T-helper 17 cell (primary cell): ENCODE measurements around the gene TSR3. TPM values are rescaled to one million over a fixed set of nuclear protein-coding genes. Genes with fewer than 3 reads are reported as not detected.
A peak's percentile ranks its signal among the peaks of the same experiment; 100 is the strongest.

Experiments used
- ATAC-seq: fragments of 150-1000 bp; cut with Tn5 transposase; 2 replicates; pipeline ENCODE4 v1.10.0; 2021; ENCODE audit warnings: mild to moderate bottlenecking, moderate library complexity
- DNase-seq, 3 donors: peaks; one replicate each; pipeline versions ENCODE4 v3.0.0 to v3.0.0-alpha.2; 2020 to 2021
- H3K9me3 ChIP-seq: one replicate; pipeline ENCODE4 v1.7.0; 2013; ENCODE audit warnings: low read length, mild to moderate bottlenecking; ENCODE audit not compliant: control insufficient read depth, poor library complexity, severe bottlenecking
- H3K27ac Mint-ChIP-seq: one replicate; pipeline ENCODE4 v1.8.0; 2022; ENCODE audit warnings: mild to moderate bottlenecking, moderate library complexity, mixed read lengths
- H3K27me3 Mint-ChIP-seq: one replicate; pipeline ENCODE4 v1.8.0; 2022; ENCODE audit warnings: mixed read lengths
- H3K36me3 Mint-ChIP-seq: one replicate; pipeline ENCODE4 v1.8.0; 2022; ENCODE audit warnings: low read depth, mixed read lengths
- H3K4me1 Mint-ChIP-seq: one replicate; pipeline ENCODE4 v1.8.0; 2022; ENCODE audit warnings: mild to moderate bottlenecking, mixed read lengths
- H3K4me3 Mint-ChIP-seq: one replicate; pipeline ENCODE4 v1.8.0; 2022; ENCODE audit warnings: mild to moderate bottlenecking, moderate library complexity, mixed read lengths
- total RNA-seq, 4 donors: library from RNA in 2 of 4; stranded (reverse) in 2 of 4; gene quantifications; one replicate each; pipeline ENCODE4 v1.2.3 and lab custom pipeline; 2022 to 2026

Gene TSR3
- total RNA-seq, 2 donors from 2014 or later: 24.4 to 27.7 TPM

- peak overlapping the region; percentile 41 for H3K27ac Mint-ChIP-seq
- H3K9me3 ChIP-seq: no peaks in the 10 kb centered on the region
- peaks cover 3% of the 10 kb centered on the region for H3K36me3 Mint-ChIP-seq
- no peak overlapping the region for H3K4me3 Mint-ChIP-seq
- peaks cover 11% of the 10 kb centered on the region for H3K4me1 Mint-ChIP-seq
- DNase-seq: no peak
- H3K27me3 Mint-ChIP-seq: no peaks in the 10 kb centered on the region
- no peak for ATAC-seq
Measured at GRCh38 chr16:1315081-1316032, 36.3 kb downstream of the TSR3 start.

GRCh38 chr16:1314399-1315068 lies 37.1 kb downstream of the TSR3 start:
- ATAC-seq (no peak), DNase-seq (no peak)
- Mint-ChIP-seq H3K27ac (peak overlapping the region; percentile 8), H3K27me3 (no peaks in the 10 kb centered on the region), H3K4me1 (peaks cover 16% of the 10 kb centered on the region), H3K4me3 (peak overlapping the region; percentile 28), H3K36me3 (peaks cover 6% of the 10 kb centered on the region)
- H3K9me3 ChIP-seq: no peaks in the 10 kb centered on the region

GRCh38 chr16:1313721-1314369 lies 37.8 kb downstream of the TSR3 start:
- DNase-seq (no peak), ATAC-seq (no peak)
- H3K27ac Mint-ChIP-seq: peak overlapping the region; percentile 8
- H3K27me3 Mint-ChIP-seq: no peaks in the 10 kb centered on the region
- peak overlapping the region; percentile 28 for H3K4me3 Mint-ChIP-seq
- H3K36me3 Mint-ChIP-seq: peaks cover 6% of the 10 kb centered on the region
- peaks cover 16% of the 10 kb centered on the region for H3K4me1 Mint-ChIP-seq
- H3K9me3 ChIP-seq: no peaks in the 10 kb centered on the region

GRCh38 chr16:1312903-1313302 lies 38.8 kb downstream of the TSR3 start:
- peak overlapping the region; percentile 96 for H3K27ac Mint-ChIP-seq
- DNase-seq (no peak), ATAC-seq (no peak)
- no peaks in the 10 kb centered on the region for H3K27me3 Mint-ChIP-seq
- no peaks in the 10 kb centered on the region for H3K9me3 ChIP-seq
- H3K4me3 Mint-ChIP-seq: peak overlapping the region; percentile 100
- peaks cover 3% of the 10 kb centered on the region for H3K36me3 Mint-ChIP-seq
- peaks cover 13% of the 10 kb centered on the region for H3K4me1 Mint-ChIP-seq

GRCh38 chr16:1312467-1312816 lies 39.2 kb downstream of the TSR3 start:
- Mint-ChIP-seq H3K4me1 (peaks cover 13% of the 10 kb centered on the region), H3K36me3 (peaks cover 3% of the 10 kb centered on the region), H3K4me3 (peak overlapping the region; percentile 100), H3K27ac (peak overlapping the region; percentile 96), H3K27me3 (no peaks in the 10 kb centered on the region)
- ATAC-seq (no peak), DNase-seq (no peak)
- H3K9me3 ChIP-seq: no peaks in the 10 kb centered on the region

- Mint-ChIP-seq H3K27me3 (no peaks in the 10 kb centered on the region), H3K4me3 (peak overlapping the region; percentile 100), H3K4me1 (peaks cover 13% of the 10 kb centered on the region), H3K27ac (peak overlapping the region; percentile 96), H3K36me3 (peaks cover 3% of the 10 kb centered on the region)
- no peak for ATAC-seq
- no peaks in the 10 kb centered on the region for H3K9me3 ChIP-seq
- no peak for DNase-seq
Measured at GRCh38 chr16:1311738-1312466, 39.8 kb downstream of the TSR3 start.

- H3K4me1 Mint-ChIP-seq: peaks cover 13% of the 10 kb centered on the region
- H3K4me3 Mint-ChIP-seq: peak overlapping the region; percentile 100
- H3K27ac Mint-ChIP-seq: peak overlapping the region; percentile 96
- peaks cover 3% of the 10 kb centered on the region for H3K36me3 Mint-ChIP-seq
- H3K27me3 Mint-ChIP-seq: no peaks in the 10 kb centered on the region
- no peaks in the 10 kb centered on the region for H3K9me3 ChIP-seq
- DNase-seq: no peak
- ATAC-seq: no peak
Measured at GRCh38 chr16:1311212-1311737, 40.4 kb downstream of the TSR3 start.

GRCh38 chr16:1310832-1311200 lies 40.9 kb downstream of the TSR3 start:
- Mint-ChIP-seq H3K4me3 (peak overlapping the region; percentile 100), H3K4me1 (peaks cover 13% of the 10 kb centered on the region), H3K27ac (peak overlapping the region; percentile 96), H3K27me3 (no peaks in the 10 kb centered on the region), H3K36me3 (peaks cover 3% of the 10 kb centered on the region)
- no peaks in the 10 kb centered on the region for H3K9me3 ChIP-seq
- DNase-seq (no peak), ATAC-seq (no peak)

- peak; percentile 43 to 58 (median 57) for DNase-seq
- H3K9me3 ChIP-seq: no peaks in the 10 kb centered on the region
- ATAC-seq: peak; percentile 26
- Mint-ChIP-seq H3K36me3 (peaks cover 3% of the 10 kb centered on the region), H3K4me1 (peaks cover 13% of the 10 kb centered on the region), H3K4me3 (peak overlapping the region; percentile 100), H3K27ac (peak overlapping the region; percentile 96), H3K27me3 (no peaks in the 10 kb centered on the region)
Measured at GRCh38 chr16:1309888-1310831, 41.5 kb downstream of the TSR3 start.

- DNase-seq (peak; percentile 85 to 98 (median 94)), ATAC-seq (peak; percentile 76)
- H3K36me3 Mint-ChIP-seq: peaks cover 3% of the 10 kb centered on the region
- peak within 1 kb of the TSS; percentile 96 for H3K27ac Mint-ChIP-seq
- H3K4me1 Mint-ChIP-seq: peaks cover 18% of the 10 kb centered on the region
- H3K4me3 Mint-ChIP-seq: peak within 1 kb of the TSS; percentile 100
- no peaks in the 10 kb centered on the region for H3K9me3 ChIP-seq
- H3K27me3 Mint-ChIP-seq: no peaks in the 10 kb centered on the region
Measured at GRCh38 chr16:1308977-1309885, 42.4 kb downstream of the TSR3 start, which contains the start of gene UBE2I. Gene UBE2I (plus strand): TSS chr16:1309636. CDS start chr16:1314031, 4,395 bp downstream.
